Gastroesophageal sphincter (tissue), 4 donors: ENCODE measurements around the gene CCDC88C. TPM values are rescaled to one million over a fixed set of nuclear protein-coding genes. Genes with fewer than 3 reads are reported as not detected.

Experiments
- ATAC-seq: fragments of 150-250 bp; one replicate; pipeline ENCODE4 v1.9.1; 2016; ENCODE audit warnings: mild to moderate bottlenecking, moderate library complexity
- H3K27ac ChIP-seq, 4 donors: fragments of 200-600 bp; sonication (generic) in 3 of 4; 1 replicate in 3 of 4; 2 replicates in 1 of 4; pipeline ENCODE4 v1.5.1; 2016 to 2019
- H3K27me3 ChIP-seq: fragments of 200-600 bp; sonication (generic); one replicate; pipeline ENCODE4 v1.5.1; 2019
- H3K36me3 ChIP-seq, 2 donors: fragments of 200-600 bp; sonication (generic); one replicate each; pipeline ENCODE4 v1.5.1; 2019; ENCODE audit warnings: control low read depth in 1 of 2
- H3K4me1 ChIP-seq, 3 donors: fragments of 200-600 bp; sonication (generic); 1 replicate in 2 of 3; 2 replicates in 1 of 3; pipeline ENCODE4 v1.5.1; 2016 to 2019; ENCODE audit warnings: control low read depth in 2 of 3
- H3K4me3 ChIP-seq, 2 donors: fragments of 200-600 bp; sonication (generic); one replicate each; pipeline ENCODE4 v1.5.1; 2019; ENCODE audit warnings: mild to moderate bottlenecking in 1 of 2, moderate library complexity in 1 of 2
- H3K9me3 ChIP-seq, 3 donors: fragments of 200-600 bp; sonication (generic); one replicate each; pipeline ENCODE4 v1.5.1; 2017 to 2019; ENCODE audit warnings: control low read depth in 2 of 3
- EP300 ChIP-seq: sonication (generic); formaldehyde crosslinking; IDR thresholded peaks from one replicate; pipeline ENCODE4 v1.6.1; 2017; ENCODE audit warnings: antibody characterized with exemption, mild to moderate bottlenecking
- POLR2A ChIP-seq, 2 donors: fragments of 450-650 bp; IDR thresholded peaks; one replicate each; pipeline ENCODE4 v1.6.1; 2017; ENCODE audit warnings: antibody characterized with exemption in 2 of 2, mild to moderate bottlenecking in 2 of 2, moderate library complexity in 1 of 2
- POLR2AphosphoS5 ChIP-seq: sonication (generic); formaldehyde crosslinking; IDR thresholded peaks from one replicate; pipeline ENCODE4 v1.6.1; 2017; ENCODE audit warnings: antibody characterized with exemption
- WGBS, 2 donors: methylation state at CpG; one replicate each; pipeline ENCODE4 v1.1.5; 2018; ENCODE audit warnings: low coverage in 1 of 2; 5-methylcytosine and 5-hydroxymethylcytosine counted together
- total RNA-seq, 4 donors: library from RNA; depleted of rRNA; stranded (reverse); fragments of >200 nt; gene quantifications; one replicate each; pipeline ENCODE4 v1.1.0, GENCODE V29; 2016
- TF ChIP-seq, protein P1 (sequence below), 4 experiments: fragments of 200-600 bp in 2 of 4; fragments of 450-650 bp in 2 of 4; sonication (generic) in 1 of 4; IDR thresholded peaks; one replicate each; pipeline ENCODE4 v1.5.1; 2017 to 2019; ENCODE audit warnings: antibody characterized with exemption in 4 of 4, mild to moderate bottlenecking in 2 of 4, moderate library complexity in 2 of 4

CCDC88C gene
- total RNA-seq, 4 donors from 2014 or later, result 2.0 to 10.1 (median 4.9) TPM

DNA sequence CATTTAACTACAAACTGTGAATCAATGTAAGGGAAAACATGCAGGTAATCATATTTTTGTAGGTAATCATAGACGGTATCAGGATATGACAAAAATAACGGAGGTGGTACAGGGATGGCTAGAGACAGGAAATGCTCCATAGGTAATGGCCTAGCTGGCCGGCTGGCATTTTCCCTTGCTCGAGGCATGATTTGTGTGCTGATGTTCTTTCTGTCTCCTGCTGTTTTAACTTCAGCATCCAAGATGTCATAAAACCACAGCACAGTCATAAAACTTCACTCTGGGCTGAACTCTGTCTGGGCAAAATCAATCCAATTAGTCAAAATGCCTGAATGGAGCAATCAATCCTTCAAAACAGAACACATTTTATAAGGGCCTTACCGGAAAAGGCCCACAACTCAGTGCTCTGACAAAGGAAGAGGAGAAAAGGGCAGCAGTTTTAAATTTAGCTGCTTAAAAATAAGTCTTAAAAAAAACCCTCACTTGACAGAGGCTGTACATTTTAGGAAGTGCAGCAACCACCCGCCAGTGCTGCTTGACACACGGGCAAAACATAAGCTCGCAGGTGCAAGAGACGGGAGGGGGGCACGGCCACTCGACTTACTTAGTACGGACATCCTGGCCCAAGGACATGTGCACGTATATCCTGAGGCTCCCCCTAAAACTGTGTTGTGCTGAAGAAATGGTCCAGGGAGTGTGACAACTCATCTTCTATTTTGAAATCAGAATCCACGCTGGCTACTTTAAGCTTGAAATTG lies 132.7 kb downstream of the CCDC88C start:
- Histone ChIP-seq H3K27ac (peak overlapping the region in 3 of 4 donors; percentile 46 to 62 (median 54)), H3K27me3 (no peaks in the 10 kb centered on the region), H3K4me1 (peaks cover 0 to 22% (median 0%) of the 10 kb centered on the region in 3 donors), H3K9me3 (no peaks in the 10 kb centered on the region), H3K36me3 (peaks cover 0 to 4% of the 10 kb centered on the region in 2 donors), H3K4me3 (no peak overlapping the region)
- ATAC-seq, result no peak
- TF ChIP-seq, protein P1, sequence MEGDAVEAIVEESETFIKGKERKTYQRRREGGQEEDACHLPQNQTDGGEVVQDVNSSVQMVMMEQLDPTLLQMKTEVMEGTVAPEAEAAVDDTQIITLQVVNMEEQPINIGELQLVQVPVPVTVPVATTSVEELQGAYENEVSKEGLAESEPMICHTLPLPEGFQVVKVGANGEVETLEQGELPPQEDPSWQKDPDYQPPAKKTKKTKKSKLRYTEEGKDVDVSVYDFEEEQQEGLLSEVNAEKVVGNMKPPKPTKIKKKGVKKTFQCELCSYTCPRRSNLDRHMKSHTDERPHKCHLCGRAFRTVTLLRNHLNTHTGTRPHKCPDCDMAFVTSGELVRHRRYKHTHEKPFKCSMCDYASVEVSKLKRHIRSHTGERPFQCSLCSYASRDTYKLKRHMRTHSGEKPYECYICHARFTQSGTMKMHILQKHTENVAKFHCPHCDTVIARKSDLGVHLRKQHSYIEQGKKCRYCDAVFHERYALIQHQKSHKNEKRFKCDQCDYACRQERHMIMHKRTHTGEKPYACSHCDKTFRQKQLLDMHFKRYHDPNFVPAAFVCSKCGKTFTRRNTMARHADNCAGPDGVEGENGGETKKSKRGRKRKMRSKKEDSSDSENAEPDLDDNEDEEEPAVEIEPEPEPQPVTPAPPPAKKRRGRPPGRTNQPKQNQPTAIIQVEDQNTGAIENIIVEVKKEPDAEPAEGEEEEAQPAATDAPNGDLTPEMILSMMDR (IDR thresholded peaks at IDR 0.05), result no peak
- no peak for TF ChIP-seq POLR2A (IDR thresholded peaks at IDR 0.05)
- TF ChIP-seq EP300, result no peak
- TF ChIP-seq POLR2AphosphoS5, result no peak
- WGBS, 2 donors, result 58% methylated on average over 8 to 14 of the region's 14 CpGs

DNA sequence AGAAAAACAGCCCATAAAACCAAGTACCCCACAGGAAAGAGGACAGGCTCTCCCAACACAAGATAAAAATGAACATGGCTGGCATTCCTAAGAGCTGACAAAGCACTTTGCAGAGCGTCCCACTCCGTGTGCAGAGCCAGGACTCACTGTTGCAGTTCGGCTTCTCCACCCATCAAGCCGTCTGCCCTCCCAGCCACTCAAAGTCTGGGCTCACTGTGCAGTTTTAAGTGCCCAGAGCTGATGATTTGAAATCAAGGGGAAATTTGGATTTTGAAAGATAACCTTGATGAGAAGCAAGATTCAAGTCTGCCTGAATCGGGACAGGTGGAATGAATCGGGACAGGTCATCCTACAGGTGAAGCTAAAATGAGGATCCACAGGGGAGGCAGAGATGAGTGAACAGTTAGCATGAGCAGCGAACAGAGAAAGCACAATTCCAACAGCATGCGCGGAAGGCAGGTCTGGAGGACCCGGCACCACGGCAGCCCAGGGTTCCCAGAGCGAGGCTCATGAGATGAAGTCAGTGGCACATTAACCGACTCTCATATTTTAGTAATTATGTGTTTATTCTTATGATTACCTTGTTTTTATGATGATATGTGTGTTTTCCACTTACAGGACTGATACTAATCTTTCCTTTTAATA lies 133.4 kb downstream of the CCDC88C start:
- Histone ChIP-seq H3K9me3 (no peaks in the 10 kb centered on the region), H3K4me3 (no peak overlapping the region), H3K27me3 (no peaks in the 10 kb centered on the region), H3K27ac (peak overlapping the region in 2 of 4 donors; percentile 46 to 62), H3K36me3 (peaks cover 0 to 4% of the 10 kb centered on the region in 2 donors), H3K4me1 (peaks cover 0 to 22% (median 0%) of the 10 kb centered on the region in 3 donors)
- ATAC-seq, result peak; percentile 64
- 66 to 82% methylated on average over 12 to 13 of the region's 13 CpGs for WGBS, 2 donors
- TF ChIP-seq, protein P1 (IDR thresholded peaks at IDR 0.05), result no peak
- TF ChIP-seq POLR2A (IDR thresholded peaks at IDR 0.05) (no peak), EP300 (no peak), POLR2AphosphoS5 (no peak)

DNA sequence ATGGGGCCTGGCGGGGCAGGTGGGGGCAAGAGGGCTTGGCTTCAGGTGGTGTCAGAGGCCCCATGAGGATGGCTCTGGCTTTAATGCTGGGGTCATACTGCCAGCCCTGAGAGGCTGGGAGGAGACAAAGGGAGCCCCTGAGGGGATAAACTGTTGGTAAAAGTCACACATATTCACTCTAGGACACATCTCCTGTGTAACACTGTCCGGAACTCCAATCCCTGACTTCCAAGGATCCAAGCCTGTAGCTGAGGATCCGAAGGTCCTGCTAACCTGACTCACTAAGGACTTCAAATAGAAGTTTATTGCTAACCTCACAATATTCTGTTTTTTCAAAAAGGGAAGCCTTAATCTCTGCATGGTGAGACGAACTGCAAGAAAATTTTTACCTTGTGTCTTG lies 134.0 kb downstream of the CCDC88C start:
- peak overlapping the region in 1 of 4 donors; percentile 62 for H3K27ac ChIP-seq
- H3K4me1 ChIP-seq, result peaks cover 0 to 22% (median 0%) of the 10 kb centered on the region in 3 donors
- H3K27me3 ChIP-seq, result no peaks in the 10 kb centered on the region
- H3K36me3 ChIP-seq, result no peaks in the 10 kb centered on the region
- WGBS, 2 donors, result 57 to 80% methylated on average over 3 of the region's 4 CpGs
- no peak for ATAC-seq
- H3K9me3 ChIP-seq, result no peaks in the 10 kb centered on the region
- TF ChIP-seq, protein P1 (IDR thresholded peaks at IDR 0.05), result no peak
- TF ChIP-seq POLR2AphosphoS5 (no peak), EP300 (no peak), POLR2A (IDR thresholded peaks at IDR 0.05) (no peak)
- H3K4me3 ChIP-seq, result no peak overlapping the region

DNA sequence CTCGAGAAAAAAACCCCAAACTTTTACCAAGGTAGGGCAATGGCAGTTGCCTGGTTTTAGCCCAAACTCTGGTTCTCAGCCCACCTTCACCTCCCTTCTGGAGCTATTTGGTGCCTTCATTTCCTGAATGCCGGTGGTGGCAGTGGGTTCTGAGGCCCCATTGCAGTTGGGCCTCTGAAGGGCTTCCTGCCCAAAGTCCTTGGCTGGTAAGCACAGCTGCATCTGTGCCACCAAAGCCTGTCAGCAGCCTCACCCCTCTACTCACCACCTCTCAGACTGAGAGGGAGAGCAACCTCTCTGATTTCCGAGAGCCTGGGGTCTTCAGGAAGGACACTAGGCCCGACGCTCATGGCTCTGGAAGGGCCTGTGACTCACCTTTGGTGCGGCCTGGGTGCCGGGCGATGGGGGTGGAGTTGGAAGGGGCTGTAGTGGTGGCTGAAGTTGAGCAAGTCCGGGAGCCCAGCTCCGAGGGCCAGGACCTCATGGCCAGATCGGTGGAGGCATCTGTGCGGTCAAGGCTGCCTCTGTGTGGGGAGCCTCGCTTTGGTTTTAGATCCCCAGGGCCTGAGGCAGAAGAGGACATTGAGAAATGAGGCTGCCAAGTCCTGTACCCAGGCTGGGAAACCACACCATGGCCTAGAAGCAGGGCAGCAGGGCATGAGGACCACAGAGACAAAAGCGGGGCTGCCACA lies 134.5 kb downstream of the CCDC88C start:
- no peak overlapping the region for H3K4me3 ChIP-seq
- no peak for ATAC-seq
- TF ChIP-seq, protein P1 (IDR thresholded peaks at IDR 0.05), result no peak
- no peak for TF ChIP-seq EP300
- no peaks in the 10 kb centered on the region for H3K27me3 ChIP-seq
- H3K9me3 ChIP-seq, result no peaks in the 10 kb centered on the region
- 100% methylated on average over 2 to 5 of the region's 14 CpGs for WGBS, 2 donors
- peaks cover 0 to 22% (median 0%) of the 10 kb centered on the region in 3 donors for H3K4me1 ChIP-seq
- H3K27ac ChIP-seq, result no peak overlapping the region
- no peaks in the 10 kb centered on the region for H3K36me3 ChIP-seq
